GM21367 (cell line): Measurements from ENCODE around the gene PSMD14.
"Not testable (repeated sequence)": the region's sequence is repeated elsewhere in the genome, so short reads cannot be mapped to it uniquely, and the experiment has no call there.

Source experiments
- ATAC-seq: cut with Tn5 transposase; IDR thresholded peaks from one replicate; pipeline ENCODE4 v1.9.1; 2021; ENCODE audit not compliant: unreplicated experiment

Gene PSMD14

DNA sequence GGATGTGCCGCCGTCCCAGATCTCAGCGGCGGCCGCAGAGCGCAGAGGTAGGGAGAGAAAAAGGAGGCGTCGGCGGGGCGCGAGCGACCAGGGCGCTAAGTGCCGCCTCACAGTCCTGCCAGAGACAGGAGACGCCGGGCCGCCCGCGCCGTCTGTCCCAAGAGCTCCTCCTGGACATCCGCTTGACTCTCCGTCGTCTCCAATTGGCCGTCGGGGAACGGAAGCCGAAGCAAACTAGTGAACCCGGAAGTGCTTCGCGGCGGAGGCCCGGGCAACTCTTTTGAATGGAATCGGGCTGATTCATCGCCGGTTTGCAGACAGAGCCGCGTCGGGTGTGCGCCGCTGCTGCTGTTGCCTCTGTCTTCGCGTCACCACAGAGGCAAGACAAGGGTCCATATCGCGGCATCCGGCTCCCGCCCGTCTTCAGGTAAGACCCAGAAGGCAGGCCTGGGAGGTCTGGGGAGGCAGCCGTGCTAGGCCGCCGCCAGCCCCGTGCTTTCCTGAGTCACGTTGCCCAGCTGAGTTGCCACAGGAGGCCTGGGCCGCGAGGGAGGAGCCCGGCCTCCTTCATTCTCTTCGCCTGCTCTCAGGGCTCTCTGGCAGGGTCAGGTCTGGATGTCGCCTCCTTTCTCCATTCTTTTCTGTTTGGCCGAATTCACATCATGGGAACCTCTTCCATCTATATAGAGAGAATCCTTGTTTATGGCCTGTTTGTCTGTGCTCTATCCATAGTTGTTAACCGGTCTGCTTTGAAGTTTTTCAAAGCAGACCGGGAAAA, at the start of gene PSMD14:
PSMD14 (plus strand) TSS at position 248 of the 778 bp plus-strand sequence. CDS start 10,401 bp downstream, outside the sequence.
- peak; percentile 98 for ATAC-seq

DNA sequence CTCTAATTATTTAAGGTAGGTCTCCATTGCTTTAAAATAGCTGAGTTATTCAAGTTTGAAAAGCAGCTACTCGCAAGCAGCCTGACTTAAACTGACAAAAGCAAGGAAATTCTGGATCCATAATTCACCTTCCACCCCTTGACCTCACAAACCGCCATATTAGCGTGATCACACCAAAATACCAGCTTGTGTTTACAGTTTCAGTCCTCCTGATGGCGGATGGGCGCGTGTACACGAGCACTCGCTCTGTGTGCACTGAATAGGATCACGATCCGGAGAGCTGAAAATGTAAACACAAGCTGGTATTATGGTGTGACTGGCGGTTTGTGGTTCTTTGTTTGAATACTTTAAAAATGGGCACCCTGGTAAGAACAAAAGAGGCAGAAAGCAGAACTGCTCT, 42.4 kb upstream of the PSMD14 start:
- ATAC-seq: no peak

DNA sequence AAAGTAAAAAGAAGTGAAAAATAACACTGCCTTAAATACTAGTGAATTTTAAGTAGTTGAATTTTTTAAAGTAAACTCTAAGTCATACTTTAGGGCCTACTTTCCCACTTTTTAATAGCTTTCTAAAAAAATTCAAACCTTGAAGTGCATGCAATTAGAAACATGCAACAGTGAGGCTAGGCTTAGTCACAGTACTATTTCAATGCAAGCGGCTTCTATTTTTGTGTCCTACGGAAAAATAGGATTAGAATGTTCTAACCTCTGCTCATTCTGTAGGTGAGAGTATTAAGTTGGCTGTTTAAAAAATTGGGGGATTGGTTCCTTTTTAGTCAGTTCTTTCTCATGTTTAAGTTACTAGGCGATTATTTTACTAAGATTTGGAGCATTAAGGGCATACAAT, 39.1 kb upstream of the PSMD14 start:
- no peak for ATAC-seq

DNA sequence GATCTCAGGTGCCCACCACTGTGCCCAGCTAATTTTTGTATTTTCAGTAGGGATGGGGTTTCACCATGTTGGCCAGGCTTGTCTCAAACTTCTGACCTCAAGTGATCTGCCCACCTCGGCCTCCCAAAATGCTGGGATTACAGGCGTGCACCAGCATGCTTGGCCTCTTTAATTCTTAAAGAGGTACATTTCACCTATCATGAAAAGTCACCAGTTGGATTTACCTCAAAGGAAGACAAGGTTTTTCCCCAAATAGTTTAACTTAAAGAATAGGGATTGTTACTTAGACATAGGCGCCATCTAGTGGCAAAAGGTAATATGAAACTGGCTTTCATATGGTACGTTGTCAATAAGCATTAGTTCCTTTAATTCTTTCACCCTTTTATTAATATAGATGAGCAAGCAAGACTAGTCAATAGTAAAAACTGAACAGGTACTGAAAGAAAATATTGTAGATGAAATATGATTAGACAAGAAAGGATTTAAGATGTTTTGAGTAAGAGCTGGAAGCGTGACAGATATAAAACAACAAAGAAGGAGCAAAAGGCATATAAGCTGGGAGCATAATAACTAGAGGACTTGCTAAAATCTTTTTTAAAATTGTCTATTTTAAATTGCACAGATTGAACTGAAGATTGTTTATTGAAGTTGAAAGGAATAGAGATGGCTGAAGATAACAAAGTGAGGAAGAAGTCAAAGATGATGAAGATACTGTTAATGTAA, 35.0 kb upstream of the PSMD14 start:
- peak; percentile 84 for ATAC-seq

DNA sequence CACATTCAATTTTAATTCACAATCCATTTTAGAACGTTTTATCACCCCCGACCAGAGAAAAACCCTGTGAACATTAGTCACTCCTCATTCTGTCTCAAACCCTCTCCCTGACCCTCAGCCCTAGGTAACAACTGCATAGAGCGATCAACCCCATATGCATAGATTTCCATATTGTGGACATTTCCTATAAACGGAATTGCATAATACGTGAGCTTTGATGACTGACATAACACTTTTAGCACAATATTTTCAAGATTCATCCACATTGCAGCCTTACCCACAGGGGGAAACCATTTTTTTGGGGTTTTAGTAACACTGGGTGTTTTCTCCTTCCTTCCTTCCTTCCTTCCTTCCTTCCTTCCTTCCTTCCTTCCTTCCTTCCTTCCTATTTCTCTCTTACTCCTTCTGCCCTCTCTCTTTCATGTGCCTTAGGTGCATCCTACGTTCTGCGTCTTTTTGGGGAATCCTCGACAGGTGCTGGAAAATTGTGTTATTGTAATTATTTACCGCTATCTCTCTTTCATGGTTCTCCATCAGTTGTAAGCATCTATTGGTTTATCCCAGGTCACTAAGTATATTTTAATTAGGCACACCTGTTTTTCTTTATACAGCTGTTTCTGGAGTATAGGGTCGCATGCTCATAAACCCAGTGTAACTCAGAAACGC, 29.5 kb upstream of the PSMD14 start:
- not testable (repeated sequence) for ATAC-seq

DNA sequence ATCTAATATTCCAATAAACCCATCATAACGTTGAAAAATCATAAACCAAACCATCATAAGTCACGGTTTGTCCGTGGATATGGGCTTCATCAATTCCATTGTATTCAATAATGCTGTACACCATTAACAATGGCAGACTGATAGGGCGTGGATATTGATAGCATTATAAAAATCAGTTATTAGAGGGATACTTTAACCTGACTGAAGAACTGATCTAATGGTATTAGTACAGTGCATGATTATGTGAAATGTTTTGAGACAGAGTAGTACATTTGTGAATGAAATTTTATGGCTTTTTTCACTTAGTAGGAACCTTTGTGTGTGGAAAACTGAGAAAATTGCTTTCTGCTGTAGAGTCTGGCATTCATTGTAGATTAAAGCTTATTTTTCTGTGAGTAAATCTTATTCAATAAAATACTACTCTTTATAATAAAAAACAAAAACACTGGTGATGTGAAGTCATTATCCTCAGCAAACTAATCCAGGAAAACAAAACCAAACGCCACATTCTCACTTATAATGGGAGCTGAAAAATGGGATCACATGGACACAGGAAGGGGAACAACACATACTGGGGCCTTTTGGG, 28.9 kb upstream of the PSMD14 start:
- not testable (repeated sequence) for ATAC-seq

DNA sequence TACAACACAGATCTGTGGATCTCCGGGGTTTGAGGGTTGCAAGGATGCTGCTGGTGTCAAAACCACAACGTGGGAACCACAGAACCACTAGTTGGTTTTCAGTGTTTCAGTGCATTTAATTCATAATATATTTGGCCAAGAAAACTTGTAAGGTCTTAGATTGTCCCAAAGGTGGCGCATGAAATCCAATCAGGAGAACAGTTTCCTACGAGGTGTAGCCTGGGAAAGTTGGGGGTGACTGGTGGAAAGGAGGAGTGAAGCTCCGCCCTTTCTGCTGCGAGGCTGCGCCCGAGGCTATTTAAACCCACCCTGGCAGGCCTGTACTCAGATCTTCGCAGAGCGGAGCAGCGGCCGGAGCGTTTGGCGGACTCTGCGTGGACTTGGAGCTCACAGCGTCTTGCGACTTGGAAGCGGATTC, 27.3 kb upstream of the PSMD14 start:
- ATAC-seq: not testable (repeated sequence)

DNA sequence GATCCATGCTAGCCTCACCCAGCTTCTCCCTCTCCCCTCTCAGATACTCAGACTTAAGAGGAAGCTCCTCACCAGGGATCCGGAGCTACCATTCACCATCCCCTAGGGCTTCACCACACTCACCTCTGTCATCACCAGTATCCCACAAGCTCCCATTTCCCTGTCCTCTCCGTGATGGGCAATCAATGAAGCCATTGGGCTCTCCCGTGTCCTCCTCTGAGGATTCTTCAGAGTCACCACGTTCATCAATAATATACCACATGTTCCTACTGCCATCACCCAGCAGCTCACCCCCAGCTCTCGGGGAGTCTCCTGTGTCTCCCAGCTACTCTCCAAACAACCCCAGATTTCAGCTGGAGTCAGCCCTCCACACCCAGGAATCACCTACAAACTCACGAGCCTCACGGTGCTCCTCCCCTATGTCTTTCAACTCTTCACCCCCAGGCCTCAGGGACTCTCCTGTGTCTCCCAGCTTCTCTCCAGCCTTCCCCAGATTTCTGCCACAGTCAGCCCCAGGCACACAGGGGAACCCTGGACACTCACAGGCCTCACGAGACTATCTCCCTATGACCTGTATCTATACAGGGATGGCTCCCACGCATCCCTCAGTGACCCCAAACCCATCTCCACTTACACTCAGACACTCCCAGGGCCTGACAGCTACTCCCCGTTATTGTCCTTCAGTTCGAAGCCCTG, 26.5 kb upstream of the PSMD14 start:
- not testable (repeated sequence) for ATAC-seq

DNA sequence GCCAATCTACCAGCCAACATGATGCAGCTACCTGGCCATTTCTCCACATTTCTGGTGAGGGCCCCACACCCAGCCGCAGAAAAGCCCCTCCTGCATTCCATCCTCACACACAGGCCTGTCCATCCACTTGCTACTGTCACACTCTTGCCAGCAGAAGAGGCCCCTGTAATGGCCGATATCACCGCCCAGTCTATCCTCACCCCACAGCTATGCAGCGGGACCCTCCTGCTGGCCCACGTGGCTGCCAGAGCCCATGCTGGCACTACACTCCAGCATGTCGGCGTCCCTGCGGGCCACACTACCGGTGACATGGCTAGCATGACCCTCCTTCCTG, 25.9 kb upstream of the PSMD14 start:
- not testable (repeated sequence) for ATAC-seq

DNA sequence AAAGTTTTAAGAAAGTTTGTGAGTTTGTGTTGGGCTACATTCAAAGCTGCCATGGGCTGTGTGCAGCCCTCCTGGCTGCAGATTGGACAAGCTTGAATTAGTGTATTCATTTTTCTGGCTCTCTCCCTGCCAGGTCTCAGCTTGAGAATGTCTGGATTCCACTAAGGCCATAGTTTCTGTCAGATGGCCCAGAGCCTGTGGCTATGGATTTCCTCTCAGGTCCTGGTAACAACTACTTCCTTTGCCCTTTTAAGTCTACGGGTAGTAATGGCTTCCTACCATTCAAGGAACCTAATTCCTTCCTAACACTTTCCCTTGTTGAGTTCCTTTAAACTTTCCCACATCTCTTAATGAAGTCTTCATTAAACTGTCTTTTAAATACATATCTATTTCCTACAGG, 24.3 kb upstream of the PSMD14 start:
- ATAC-seq: no peak

DNA sequence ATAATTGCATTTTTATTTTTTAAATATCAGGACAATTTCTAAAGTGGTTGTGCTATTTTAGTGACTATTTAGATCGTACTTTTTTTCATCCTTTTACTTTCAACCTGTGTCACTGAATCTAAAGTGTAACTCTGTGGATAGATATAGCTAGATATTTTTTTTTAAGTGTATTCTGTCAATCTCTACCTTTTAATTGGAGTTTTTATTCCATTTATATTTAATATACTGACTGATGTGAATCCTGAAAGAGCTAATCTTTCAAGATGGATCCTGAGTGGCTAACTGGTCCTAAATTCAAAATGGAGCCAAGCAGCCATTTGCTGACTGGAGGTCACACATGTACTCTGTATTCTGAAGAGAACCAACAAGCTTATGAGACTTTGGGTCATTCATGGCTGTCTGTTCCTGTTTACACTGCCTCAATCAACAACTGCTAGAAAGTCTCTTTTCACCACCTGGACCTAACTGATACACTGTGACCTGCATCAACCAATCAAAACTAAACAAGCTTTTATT, 4.6 kb upstream of the PSMD14 start:
- ATAC-seq: no peak

DNA sequence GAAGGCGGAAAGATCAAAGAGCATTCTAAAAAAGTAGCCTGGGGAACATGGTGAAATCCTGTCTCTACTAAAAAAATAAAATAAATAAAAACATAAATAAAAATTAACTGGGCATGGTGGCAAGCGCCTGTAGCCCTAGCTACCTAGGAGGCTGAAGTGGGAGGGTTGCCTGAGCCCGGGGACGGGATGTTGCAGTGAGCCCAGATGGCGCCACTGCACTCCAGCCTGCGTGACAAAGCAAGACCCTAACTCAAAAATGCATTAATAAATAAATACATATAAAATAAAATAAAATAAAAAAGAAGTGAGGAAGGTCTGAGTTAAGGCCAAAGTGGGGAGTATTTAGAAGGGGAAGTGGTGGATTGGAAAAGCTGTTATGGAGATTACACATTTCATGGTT, 1.3 kb upstream of the PSMD14 start:
- ATAC-seq: no peak

DNA sequence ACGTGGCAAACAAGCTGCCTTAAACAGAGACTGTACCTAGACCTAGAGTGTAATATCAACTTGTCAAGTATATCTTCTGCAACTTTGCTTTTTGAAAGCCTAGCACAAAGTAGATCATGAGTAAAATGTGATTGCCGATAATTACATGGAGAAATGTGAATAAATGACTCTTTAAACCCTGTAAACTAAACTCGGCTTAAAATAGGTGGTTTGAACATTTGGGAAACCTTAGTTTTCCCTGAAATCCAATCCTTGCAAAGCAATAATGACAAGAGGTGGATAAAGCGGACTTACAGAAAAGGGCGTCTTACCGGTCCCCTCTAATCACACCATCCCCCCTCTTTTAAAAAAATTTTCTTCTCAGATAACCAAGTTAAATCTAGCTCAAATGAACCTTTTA, 549 bp upstream of the PSMD14 start:
- no peak for ATAC-seq

DNA sequence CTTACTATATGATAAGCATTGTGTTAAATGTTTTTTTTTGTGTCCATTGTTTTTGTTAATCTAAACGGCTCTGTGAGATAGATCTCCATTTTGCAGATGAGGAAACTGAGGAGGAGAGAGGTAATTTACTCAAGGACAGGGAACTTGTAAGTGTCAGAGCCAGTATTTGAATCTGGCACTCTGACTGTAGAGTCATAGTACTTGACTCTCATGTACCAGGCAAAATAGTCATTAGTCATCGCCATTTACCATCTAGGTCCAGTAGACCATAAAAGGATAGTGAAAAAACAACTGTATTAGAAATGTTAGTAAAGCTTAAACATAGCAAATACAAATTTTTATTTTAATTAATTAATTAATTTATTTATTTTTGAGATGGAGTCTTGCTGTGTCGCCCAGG, 4.8 kb downstream of the PSMD14 start:
- ATAC-seq: no peak

DNA sequence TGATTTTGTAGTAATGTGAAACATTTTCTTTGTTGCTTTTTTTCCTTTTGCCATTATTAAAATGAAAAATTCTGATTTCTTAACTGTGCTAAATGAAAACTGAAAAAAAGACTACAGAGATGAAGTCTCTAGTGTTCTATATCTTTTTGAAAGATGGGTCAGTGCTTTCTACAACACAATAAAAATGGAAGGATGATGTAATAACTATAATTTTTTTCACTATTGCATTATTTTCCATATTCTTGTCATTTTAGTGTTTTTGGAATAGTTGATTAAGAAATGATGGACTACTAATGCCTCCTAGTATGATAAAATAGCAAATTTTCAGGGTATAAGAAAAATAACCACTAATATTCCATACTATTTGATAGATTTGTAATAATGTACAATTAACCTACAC, 7.2 kb downstream of the PSMD14 start:
- no peak for ATAC-seq

DNA sequence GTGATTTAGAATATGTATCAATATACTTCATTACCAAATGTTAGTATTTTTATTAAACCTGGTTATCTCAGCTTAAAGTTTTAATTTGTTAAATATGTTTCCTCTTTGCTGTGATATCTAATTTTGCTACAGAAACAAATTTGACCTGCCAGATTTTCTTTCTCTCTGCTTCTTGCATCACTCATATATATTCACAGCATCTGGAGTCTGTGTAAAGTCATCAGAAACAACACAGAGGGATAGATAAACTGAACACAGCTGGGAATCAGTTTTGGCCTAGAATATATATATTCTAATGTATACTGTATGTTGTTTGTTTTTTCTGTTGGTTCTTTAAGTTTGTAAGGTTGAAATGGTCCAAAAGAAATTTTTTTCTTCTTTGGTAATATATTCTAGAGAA, 8.5 kb downstream of the PSMD14 start:
- no peak for ATAC-seq

DNA sequence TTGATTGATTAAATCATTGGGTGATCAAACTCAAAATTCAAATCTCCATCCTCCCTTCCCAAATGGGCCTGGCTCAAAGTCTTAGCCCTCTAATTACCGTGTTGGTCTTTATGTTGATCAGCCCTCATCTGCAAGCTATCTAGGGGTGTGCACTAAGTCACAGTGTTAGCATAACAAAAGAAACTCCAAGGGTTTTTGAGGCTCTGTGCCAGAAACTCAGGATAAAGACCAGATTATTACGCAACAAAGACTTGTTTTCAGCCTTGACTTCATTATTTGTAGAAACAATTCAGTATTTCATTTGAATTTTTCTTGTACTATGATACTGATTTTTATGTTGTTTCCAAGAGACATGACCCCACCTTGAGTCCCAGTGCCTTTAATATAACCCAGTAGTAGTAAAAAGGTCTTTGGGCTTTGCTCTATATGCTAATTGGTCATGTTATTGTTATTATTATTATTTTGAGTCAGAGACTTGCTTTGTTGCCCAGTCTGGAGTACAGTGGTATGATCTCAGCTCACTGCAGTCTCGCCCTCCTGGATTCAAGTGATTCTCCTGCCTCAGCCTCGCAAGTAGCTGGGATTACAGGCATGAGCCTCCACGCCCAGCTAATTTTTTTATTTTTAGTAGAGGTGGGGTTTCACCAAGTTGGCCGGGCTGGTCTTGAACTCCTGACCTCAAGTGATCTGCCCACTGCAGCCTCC, 13.9 kb downstream of the PSMD14 start:
- no peak for ATAC-seq

DNA sequence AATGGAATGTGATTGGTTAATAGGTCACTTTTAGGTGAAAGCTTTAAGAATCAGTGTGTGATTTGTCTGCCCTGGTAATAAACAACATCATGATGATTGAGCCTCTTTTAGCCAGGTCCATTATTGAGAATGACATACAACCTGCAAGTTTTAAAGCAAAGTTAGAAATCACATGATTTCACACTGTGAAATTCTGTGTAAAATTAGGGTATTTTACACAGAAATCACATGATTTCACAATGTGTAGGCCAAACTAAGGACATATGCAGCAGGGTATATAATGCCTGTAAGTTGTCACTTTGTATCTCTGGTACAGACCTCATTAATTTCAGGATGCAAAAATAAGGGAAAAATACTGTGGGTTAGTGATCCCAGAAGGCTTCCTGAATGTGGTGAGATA, 16.7 kb downstream of the PSMD14 start:
- no peak for ATAC-seq

DNA sequence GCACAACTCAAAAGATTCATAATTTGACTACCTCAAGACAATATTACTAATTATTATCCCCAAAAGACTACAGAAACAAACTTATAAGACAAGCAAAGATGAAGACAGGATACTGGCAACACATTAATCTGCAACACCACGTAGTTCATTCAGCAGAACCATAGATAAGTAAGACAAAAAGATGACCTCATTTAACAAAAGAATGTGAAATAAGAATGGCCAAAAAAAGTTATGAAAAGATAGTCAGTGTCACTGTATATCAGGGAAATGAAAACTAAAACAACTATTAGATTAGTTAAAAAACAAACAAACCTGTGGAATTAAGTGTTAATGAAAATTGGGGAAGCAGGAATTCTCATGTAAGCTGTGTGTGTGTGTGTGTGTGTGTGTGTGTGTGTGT, 19.4 kb downstream of the PSMD14 start:
- ATAC-seq: no peak

DNA sequence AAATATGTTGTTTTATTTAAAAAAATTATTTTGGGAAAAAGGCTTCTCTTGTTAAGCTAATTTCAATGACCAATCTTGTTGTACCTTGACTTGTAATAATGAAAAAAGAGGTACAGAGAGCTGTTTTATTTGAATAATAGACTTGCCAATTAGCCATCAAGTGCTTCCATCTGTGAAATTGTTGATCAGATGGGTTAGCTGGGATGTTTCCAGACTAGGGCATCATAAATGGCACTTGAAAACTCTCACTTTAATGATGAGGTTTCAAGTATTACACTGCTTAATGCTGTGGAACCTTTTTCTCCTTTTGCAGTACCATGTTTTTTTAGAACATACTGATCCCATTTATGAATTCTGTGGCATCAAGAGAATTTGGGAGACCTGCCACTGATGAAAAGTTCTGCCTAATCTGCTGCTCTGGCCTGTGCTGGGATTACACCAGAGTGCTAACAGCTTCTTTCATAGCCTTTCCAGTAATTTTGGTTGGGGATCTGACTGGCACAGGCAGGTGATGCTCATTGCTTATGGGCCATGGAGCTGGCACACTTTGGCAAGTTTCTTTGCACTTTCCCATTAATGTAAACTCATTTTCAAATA, 24.2 kb downstream of the PSMD14 start:
- no peak for ATAC-seq
